ENCODE measurements around the gene SYS1. TPM values are rescaled to one million over a fixed set of nuclear protein-coding genes. Genes with fewer than 3 reads are reported as not detected.
A peak's percentile ranks its signal among the peaks of the same experiment; 100 is the strongest.

SYS1 gene
- total RNA-seq, 4 donors from 2014 or later = 29.3 to 55.3 (median 34.7) TPM

DNA sequence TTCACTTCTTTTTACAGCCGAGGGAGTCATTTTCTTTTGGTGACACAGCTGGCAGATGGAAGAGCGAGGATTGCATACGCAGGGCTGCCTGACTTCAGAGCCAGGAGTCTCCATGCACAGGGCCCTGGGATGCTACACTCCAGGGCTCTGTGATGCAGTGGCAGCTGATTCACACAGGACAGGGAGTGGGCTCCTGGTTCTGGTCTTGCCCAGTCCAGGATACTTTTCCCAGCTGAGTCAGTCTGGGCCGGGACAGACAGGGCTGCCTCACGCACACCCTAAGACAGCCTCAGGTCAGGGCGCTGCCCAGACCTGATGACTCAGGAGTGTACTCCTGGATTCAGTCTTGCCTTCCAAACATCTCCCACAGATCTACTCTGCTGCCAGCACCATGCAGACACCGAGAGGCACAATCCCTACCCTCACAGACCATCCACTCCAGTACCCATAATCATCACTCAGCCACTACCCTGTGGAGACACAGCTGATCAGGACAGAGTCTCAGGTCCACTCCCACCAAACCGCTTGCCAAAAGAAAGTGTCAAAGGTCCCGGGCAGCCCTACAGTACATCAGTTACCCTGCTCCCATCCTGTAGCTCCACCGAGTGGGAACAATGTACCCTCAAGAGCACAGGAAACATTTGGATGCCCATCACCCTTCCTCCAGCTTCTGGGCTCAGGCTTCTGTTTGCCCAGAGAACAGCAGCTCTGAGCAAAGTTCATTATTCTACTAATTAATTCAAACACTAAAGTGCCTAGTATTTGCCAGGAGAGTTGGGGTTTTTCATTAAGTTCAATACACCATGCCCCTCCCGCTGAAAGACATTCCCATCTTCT lies 26.2 kb upstream of the SYS1 start:
- Histone ChIP-seq H3K9me3 (no peaks in the 10 kb centered on the region), H3K36me3 (peaks cover 0 to 32% of the 10 kb centered on the region in 2 donors), H3K27ac (peak overlapping the region; percentile 67 to 96 (median 95)), H3K4me1 (peaks cover 14 to 60% (median 39%) of the 10 kb centered on the region in 3 donors), H3K27me3 (no peaks in the 10 kb centered on the region), H3K4me3 (no peak overlapping the region)
- WGBS, 2 donors (ENCODE audit: low coverage in 1 of 2) = 31 to 72% methylated on average over 3 to 8 of the region's 11 CpGs
- TF ChIP-seq, protein P1, sequence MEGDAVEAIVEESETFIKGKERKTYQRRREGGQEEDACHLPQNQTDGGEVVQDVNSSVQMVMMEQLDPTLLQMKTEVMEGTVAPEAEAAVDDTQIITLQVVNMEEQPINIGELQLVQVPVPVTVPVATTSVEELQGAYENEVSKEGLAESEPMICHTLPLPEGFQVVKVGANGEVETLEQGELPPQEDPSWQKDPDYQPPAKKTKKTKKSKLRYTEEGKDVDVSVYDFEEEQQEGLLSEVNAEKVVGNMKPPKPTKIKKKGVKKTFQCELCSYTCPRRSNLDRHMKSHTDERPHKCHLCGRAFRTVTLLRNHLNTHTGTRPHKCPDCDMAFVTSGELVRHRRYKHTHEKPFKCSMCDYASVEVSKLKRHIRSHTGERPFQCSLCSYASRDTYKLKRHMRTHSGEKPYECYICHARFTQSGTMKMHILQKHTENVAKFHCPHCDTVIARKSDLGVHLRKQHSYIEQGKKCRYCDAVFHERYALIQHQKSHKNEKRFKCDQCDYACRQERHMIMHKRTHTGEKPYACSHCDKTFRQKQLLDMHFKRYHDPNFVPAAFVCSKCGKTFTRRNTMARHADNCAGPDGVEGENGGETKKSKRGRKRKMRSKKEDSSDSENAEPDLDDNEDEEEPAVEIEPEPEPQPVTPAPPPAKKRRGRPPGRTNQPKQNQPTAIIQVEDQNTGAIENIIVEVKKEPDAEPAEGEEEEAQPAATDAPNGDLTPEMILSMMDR (IDR thresholded peaks at IDR 0.05) = no peak
- TF ChIP-seq EP300 (IDR thresholded peaks at IDR 0.05) (no peak), POLR2AphosphoS5 (IDR thresholded peaks at IDR 0.05) (peak; percentile 88), POLR2A (IDR thresholded peaks at IDR 0.05) (no peak)
- peak; percentile 81 for ATAC-seq

DNA sequence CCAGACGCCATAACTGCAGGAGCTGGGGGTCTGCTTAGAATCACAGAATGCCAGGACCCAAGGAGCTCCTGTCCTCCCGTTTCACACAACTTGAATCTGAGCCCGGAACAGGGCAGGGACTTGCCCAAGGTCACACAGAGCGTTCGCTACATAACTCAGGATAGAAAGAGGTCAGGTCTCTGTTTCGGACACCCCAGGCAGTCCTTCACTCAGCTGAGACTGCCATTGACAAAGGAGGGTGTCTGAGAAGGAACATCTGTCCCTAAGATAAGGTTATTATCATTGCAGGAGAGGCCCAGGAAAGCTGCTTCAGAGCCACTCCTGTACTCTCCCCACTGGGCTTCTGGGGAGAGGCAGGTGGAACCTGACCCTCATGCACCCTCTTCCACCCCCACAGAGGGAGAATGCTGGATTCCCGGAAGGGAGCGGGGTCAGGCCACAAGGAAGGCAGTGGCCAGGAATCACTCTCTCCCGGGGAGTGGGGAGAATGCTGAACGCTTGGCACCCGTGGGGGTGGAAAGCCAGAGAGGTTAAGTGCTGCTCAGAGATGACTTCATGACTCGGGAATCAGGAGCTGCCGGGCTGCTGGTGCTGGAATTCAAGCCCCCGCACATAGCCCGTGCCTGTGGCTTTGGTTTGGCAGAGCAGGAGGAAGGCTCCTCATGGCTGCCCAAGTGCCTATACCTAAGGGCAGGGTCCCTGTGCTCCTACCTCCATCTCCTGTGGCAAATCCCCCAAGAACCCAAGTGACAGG lies 25.4 kb upstream of the SYS1 start:
- H3K9me3 ChIP-seq = no peaks in the 10 kb centered on the region
- peaks cover 14 to 68% (median 47%) of the 10 kb centered on the region in 3 donors for H3K4me1 ChIP-seq
- H3K27me3 ChIP-seq = no peaks in the 10 kb centered on the region
- peaks cover 0 to 24% of the 10 kb centered on the region in 2 donors for H3K36me3 ChIP-seq
- no peak overlapping the region for H3K4me3 ChIP-seq
- H3K27ac ChIP-seq = peak overlapping the region; percentile 67 to 96 (median 95)
- peak; percentile 77 for ATAC-seq
- peak; percentile 93 for TF ChIP-seq POLR2AphosphoS5 (IDR thresholded peaks at IDR 0.05)
- no peak for TF ChIP-seq EP300 (IDR thresholded peaks at IDR 0.05)
- 31 to 50% methylated on average over 1 to 5 of the region's 15 CpGs for WGBS, 2 donors (ENCODE audit: low coverage in 1 of 2)

DNA sequence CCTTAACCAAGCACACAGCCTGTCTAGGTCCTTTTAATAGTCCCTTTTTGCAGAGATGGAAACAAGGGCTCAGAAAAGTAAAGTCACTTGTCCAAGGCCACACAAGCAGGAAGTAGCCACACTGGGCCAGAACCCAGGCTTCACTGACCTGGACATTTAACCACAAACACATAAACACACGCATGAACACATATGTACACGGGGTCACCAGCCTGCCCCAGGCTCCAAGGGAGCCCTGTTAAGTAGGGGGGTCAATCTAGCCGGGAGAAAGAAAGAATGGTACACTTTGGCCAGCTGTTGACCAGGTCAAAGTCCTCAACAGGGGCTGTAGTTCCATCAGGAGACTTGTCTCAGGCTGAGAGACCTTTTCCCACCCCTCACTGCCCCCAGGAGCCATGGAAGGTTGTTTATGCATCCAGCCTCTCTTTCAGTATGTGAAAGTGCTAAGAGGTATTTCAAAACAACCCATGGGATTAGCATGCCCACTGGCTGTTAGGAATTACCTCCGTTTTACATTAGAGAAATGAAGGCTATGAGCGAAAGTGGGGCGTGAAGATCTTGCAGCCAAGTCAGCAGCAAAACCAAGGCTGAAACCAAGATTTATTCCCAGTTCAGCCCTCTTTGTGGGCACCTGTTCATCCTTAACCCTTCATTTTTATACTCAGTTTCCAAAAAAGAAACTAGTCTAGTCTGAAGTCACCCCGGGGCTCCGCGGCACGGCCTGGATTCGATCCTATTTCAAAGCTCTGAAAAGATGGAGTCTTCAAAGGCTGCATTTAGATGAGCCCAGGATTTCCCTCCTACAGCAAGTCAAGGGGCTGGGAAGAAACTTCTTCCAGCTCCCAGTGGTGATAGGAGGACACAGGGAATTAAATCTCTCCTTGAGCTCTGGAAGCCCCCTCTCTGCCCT lies 24.6 kb upstream of the SYS1 start:
- ATAC-seq = no peak
- H3K4me3 ChIP-seq = no peak overlapping the region
- TF ChIP-seq POLR2A (IDR thresholded peaks at IDR 0.05) (no peak), POLR2AphosphoS5 (IDR thresholded peaks at IDR 0.05) (no peak), EP300 (IDR thresholded peaks at IDR 0.05) (no peak)
- TF ChIP-seq, protein P1 (IDR thresholded peaks at IDR 0.05) = no peak
- no peaks in the 10 kb centered on the region for H3K9me3 ChIP-seq
- H3K27ac ChIP-seq = peak overlapping the region; percentile 67 to 96 (median 95)
- no peaks in the 10 kb centered on the region for H3K27me3 ChIP-seq
- H3K36me3 ChIP-seq = peaks cover 0 to 17% of the 10 kb centered on the region in 2 donors
- WGBS, 2 donors (ENCODE audit: low coverage in 1 of 2) = 77 to 88% methylated on average over 7 to 9 of the region's 11 CpGs
- H3K4me1 ChIP-seq = peaks cover 15 to 77% (median 55%) of the 10 kb centered on the region in 3 donors

DNA sequence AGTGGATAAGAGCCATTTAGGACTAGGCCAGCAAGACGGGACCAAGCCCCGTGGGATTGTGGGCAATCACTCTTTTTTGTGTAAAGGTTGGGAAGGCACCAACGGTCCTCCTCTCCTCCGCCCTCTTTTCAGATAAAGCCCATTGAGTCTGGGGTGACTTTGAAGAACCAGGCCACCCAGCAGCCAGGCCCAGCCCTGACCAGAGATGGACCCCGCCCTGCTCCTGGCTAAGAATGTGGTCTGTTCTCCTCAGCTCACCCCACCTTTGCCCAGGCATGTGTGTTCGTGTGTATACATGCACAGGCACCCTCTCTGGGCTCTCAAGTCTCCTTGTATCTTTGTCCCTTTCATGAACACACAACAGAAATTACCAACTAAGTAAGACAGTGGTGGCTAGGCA lies 23.9 kb upstream of the SYS1 start:
- ATAC-seq = no peak
- H3K27me3 ChIP-seq = no peaks in the 10 kb centered on the region
- TF ChIP-seq, protein P1 (IDR thresholded peaks at IDR 0.05) = no peak
- TF ChIP-seq EP300 (IDR thresholded peaks at IDR 0.05) = no peak
- no peak for TF ChIP-seq POLR2AphosphoS5 (IDR thresholded peaks at IDR 0.05)
- TF ChIP-seq POLR2A (IDR thresholded peaks at IDR 0.05) = no peak
- peak overlapping the region; percentile 67 to 96 (median 95) for H3K27ac ChIP-seq
- peaks cover 18 to 84% (median 62%) of the 10 kb centered on the region in 3 donors for H3K4me1 ChIP-seq
- H3K36me3 ChIP-seq = peaks cover 0 to 14% of the 10 kb centered on the region in 2 donors
- no peak overlapping the region for H3K4me3 ChIP-seq
- 75 to 77% methylated on average over 3 to 4 of the region's 6 CpGs for WGBS, 2 donors (ENCODE audit: low coverage in 1 of 2)
- H3K9me3 ChIP-seq = no peaks in the 10 kb centered on the region
